ENCODE measurements around the gene ALK. TPM values are rescaled to one million over a fixed set of nuclear protein-coding genes. Genes with fewer than 3 reads are reported as not detected.

The ALK gene
- polyA plus RNA-seq, 3 donors, result not detected

GRCh38 chr2:29561628-29562027, 359.8 kb downstream of the ALK start:
- Mint-ChIP-seq H3K4me1 (peaks cover 8% of the 10 kb centered on the region), H3K27me3 (ENCODE audit: low read depth in 3 of 3) (peaks cover 0 to 2% (median 0%) of the 10 kb centered on the region in 3 donors), H3K36me3 (no peaks in the 10 kb centered on the region), H3K27ac (no peak overlapping the region), H3K9me3 (peaks cover 0 to 4% (median 0%) of the 10 kb centered on the region in 7 donors), H3K4me3 (no peak overlapping the region)
- Histone ChIP-seq H3K4me3 (replicated peaks in 1 of 3; ENCODE audit: low read depth in 2 of 3, low read length in 3 of 3) (no peak overlapping the region), H3K36me3 (replicated peaks in 1 of 2; ENCODE audit: control insufficient read depth in 1 of 2, insufficient read depth in 2 of 2, low read length in 2 of 2) (no peaks in the 10 kb centered on the region), H3K4me1 (ENCODE audit: control insufficient read depth in 1 of 2, insufficient read depth in 2 of 2, low read length in 2 of 2) (peaks cover 0 to 4% of the 10 kb centered on the region in 2 donors), H3K4me2 (replicated peaks; ENCODE audit: extremely low read depth, low read length, poor library complexity, severe bottlenecking) (no peak overlapping the region), H3K9ac (ENCODE audit: insufficient read depth, low read length, poor library complexity, severe bottlenecking) (no peak overlapping the region), H3K9me3 (replicated peaks in 1 of 2; ENCODE audit: control insufficient read depth in 1 of 2, insufficient read depth in 1 of 2, low read length in 2 of 2) (no peaks in the 10 kb centered on the region), H3K79me2 (ENCODE audit: insufficient read depth, low read length) (no peaks in the 10 kb centered on the region), H3K27me3 (ENCODE audit: control insufficient read depth in 2 of 2, insufficient read depth in 2 of 2, low read length in 2 of 2) (no peaks in the 10 kb centered on the region), H4K20me1 (ENCODE audit: insufficient read depth, low read length) (no peaks in the 10 kb centered on the region), H3K27ac (ENCODE audit: low read depth in 1 of 2, low read length in 2 of 2) (no peak overlapping the region), H2AFZ (ENCODE audit: insufficient read depth, low read depth, low read length, poor library complexity, severe bottlenecking) (no peak overlapping the region)
- DNase-seq, result no peak
- no peak for TF ChIP-seq CTCF (IDR thresholded peaks at IDR 0.05)
- intact Hi-C loops (cut with micrococcal nuclease), result no loop called here
- WGBS (ENCODE audit: insufficient coverage), result no CpG with 5 or more reads among the region's 4 CpGs

GRCh38 chr2:29561181-29561580, 360.2 kb downstream of the ALK start:
- Mint-ChIP-seq H3K4me1 (peaks cover 8% of the 10 kb centered on the region), H3K4me3 (no peak overlapping the region), H3K27ac (no peak overlapping the region), H3K36me3 (no peaks in the 10 kb centered on the region), H3K9me3 (peaks cover 0 to 4% (median 0%) of the 10 kb centered on the region in 7 donors), H3K27me3 (ENCODE audit: low read depth in 3 of 3) (peaks cover 0 to 2% (median 0%) of the 10 kb centered on the region in 3 donors)
- H3K79me2 ChIP-seq (ENCODE audit: insufficient read depth, low read length), result no peaks in the 10 kb centered on the region
- H2AFZ ChIP-seq (ENCODE audit: insufficient read depth, low read depth, low read length, poor library complexity, severe bottlenecking), result no peak overlapping the region
- 5% methylated on average over 2 of the region's 6 CpGs for WGBS (ENCODE audit: insufficient coverage)
- no peaks in the 10 kb centered on the region for H3K9me3 ChIP-seq (replicated peaks in 1 of 2; ENCODE audit: control insufficient read depth in 1 of 2, insufficient read depth in 1 of 2, low read length in 2 of 2)
- no peak overlapping the region for H3K4me2 ChIP-seq (replicated peaks; ENCODE audit: extremely low read depth, low read length, poor library complexity, severe bottlenecking)
- no peak overlapping the region for H3K4me3 ChIP-seq (replicated peaks in 1 of 3; ENCODE audit: low read depth in 2 of 3, low read length in 3 of 3)
- no peaks in the 10 kb centered on the region for H3K36me3 ChIP-seq (replicated peaks in 1 of 2; ENCODE audit: control insufficient read depth in 1 of 2, insufficient read depth in 2 of 2, low read length in 2 of 2)
- H3K4me1 ChIP-seq (ENCODE audit: control insufficient read depth in 1 of 2, insufficient read depth in 2 of 2, low read length in 2 of 2), result peaks cover 0 to 4% of the 10 kb centered on the region in 2 donors
- intact Hi-C loops (cut with micrococcal nuclease), result no loop called here
- DNase-seq, result peak in 2 of 3 donors; percentile 1 to 32
- no peaks in the 10 kb centered on the region for H3K27me3 ChIP-seq (ENCODE audit: control insufficient read depth in 2 of 2, insufficient read depth in 2 of 2, low read length in 2 of 2)
- no peak for TF ChIP-seq CTCF (IDR thresholded peaks at IDR 0.05)
- H4K20me1 ChIP-seq (ENCODE audit: insufficient read depth, low read length), result no peaks in the 10 kb centered on the region
- no peak overlapping the region for H3K9ac ChIP-seq (ENCODE audit: insufficient read depth, low read length, poor library complexity, severe bottlenecking)
- no peak overlapping the region for H3K27ac ChIP-seq (ENCODE audit: low read depth in 1 of 2, low read length in 2 of 2)

Data from CD14-positive monocyte (primary cell).